NCI-H82 (cell line): ENCODE results near the gene LARGE1.
A peak's percentile ranks its signal among the peaks of the same experiment; 100 is the strongest.

Experiments
- DNase-seq: peaks from one replicate; lab custom pipeline; 2025; lab: John Stamatoyannopoulos, UW

The LARGE1 gene

DNA sequence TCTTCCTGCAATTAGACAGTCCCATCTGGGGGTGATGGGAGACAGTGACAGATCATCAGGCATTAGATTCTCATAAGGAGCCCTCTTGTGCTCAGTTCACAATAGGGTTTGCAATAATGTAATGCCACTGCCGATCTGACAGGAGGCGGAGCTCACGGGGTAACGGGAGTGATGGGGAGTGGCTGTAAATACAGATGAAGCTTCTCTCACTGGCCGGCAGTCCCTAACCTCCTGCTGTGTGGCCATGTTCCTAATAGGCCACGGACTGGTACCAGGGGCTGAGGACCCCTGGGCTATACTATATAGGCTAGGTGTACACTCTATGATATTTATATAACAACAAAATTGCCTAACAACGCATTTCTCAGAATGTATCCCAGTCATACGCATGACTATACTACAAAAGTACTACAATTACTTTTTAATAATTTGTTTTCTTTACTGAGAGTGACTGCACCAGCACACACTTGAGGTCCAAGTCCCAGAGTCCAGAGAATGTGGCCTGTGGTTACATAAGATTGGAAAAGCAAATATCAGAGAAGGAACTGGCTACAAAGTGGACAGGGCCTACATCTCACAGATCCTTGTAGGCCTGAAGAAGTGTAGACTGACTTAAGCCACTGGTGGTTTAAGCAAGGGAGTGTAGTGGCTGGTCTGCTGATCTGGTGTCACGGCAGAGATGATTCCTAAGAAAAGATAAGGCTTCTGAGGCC is 200.0 kb downstream of the LARGE1 start:
- DNase-seq, result no peak

DNA sequence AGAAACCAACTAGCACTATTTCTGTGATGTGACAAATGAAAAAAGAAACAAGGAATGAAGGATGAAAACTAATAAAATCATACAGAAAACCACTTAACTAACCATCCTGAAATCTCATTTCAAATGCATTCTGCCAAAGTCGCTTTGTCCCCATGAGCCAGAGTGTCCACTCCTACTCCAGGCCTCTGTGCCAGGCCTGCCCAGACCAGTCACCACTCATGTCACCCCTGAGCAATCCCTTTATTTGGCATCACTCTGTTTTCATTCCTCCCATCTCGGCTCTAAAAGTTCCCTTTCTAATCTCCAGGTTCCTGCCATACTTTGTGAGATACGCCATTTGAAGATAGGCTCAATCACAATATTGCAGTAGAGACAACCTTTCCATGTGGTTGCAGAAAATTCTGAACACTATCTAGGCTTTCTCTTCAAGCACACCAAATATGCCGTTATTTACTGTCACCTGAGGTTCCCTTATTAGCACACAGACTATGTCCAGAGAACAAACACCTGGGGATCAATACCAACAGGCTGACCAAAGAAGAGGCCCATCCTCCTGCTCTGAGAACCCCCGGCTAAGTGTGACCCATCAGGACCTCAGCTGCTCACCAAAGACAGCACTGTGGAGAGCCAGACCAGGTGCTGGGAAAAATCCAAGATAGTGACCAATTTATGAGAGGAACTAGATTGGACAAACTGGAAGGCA is 202.4 kb downstream of the LARGE1 start:
- DNase-seq, result no peak

GRCh38 chr22:33715237-33715985 is 204.9 kb downstream of the LARGE1 start:
- no peak for DNase-seq

DNA sequence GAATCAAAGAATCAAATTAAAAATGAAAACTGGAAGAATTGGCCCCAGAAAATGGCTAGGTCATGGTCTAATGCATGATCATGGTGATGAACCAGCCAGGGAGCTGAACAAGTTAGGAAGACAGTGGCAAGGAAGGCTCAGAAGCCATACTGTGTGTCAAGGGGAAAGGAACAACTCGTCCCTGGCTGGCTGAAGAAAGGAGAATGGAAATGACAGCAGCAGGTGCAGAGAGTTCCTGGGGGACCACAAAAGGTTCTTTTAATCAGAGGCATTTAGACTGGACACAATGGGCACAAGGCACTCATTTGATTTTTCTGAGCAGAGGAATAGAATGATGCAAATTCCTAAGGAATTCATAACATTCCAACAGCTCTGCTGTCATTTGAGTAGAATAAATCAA is 209.9 kb downstream of the LARGE1 start:
- no peak for DNase-seq

GRCh38 chr22:33707581-33707980 is 212.7 kb downstream of the LARGE1 start:
- no peak for DNase-seq

DNA sequence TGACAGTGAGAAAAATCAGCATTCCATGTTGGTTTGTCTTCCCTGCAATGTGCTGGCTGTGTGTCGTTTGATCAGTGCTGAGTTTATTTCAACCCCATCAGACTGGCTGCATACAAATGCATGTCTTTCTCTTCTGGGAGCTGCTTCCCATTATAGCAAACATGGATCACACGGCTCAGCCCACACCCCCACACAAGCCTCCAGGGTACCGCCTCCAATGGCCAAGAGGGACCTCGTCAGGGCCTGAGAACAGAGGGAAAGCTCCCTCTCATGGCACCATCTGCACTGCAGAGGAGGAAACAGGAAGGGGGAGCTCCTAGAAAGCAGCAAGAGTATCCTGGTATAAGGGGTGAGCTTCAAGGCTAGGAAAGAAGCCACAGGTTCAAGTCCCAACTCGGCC is 214.2 kb downstream of the LARGE1 start:
- no peak for DNase-seq

DNA sequence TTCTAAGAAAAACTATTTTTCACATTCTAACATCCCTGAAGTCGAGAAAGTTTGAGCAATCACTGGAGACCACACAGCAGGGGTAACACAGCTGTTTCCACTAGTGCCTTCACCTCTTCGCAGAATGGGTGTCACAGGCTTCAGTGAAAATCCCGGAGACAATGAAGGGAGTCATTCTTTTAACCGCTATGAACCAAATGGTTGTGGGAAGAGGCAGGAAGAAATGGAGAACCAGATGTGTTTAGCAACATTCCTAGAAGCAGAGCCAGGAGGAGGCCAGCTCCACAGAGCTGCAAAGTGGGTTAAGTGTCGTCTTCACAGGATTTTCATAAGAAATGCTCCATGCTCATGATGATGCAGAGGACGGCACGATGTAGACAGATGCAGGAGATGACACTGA is 221.1 kb downstream of the LARGE1 start:
- DNase-seq, result no peak

DNA sequence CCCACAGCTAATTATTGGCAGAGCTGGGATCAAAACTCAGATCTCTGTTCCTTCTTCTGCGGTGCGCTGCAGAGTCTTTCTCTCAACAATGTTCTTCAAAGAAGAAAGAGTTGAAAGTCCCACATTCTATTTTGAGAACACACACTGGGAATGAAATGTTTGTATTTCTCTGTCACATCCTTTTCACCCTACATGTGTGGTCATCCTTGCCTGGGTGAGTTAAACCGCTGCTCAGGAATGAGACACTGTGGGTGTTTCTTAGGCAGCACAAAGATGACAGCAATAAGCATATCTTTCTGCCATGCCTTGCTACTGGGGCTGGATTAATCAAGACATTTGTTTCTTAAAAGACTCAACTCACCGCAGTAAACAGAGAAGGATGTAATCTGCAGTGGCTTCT is 222.6 kb downstream of the LARGE1 start:
- no peak for DNase-seq

DNA sequence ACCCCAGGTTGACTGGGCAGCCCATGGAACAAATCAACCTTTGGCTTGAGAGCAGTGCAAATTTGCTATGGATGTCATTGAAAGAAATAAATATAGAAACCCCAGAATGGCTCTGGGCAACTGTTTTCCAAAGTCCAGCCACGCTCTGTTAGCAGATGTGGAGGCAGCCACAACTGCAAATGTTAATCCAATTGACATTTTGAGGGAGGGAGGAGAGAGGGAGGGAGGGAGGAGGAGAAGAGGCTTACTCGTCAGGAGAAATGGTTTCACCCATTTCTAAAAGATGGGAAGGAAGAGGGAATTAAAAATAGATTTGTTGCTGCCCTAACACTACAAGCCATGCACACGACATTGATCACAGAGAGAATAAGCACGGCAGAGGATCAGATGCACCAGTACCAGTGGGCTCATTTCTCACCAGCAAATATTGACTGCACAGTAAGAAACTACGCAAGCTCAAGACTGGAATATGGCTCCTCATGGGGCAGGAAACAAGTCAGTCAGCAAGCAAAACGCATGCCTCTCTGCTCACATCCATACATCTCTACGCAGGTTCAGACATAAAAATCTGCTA is 229.1 kb downstream of the LARGE1 start:
- peak; percentile 77 for DNase-seq

- no peak for DNase-seq
Measured at GRCh38 chr22:33688903-33689302, 231.4 kb downstream of the LARGE1 start.

- DNase-seq, result no peak
Measured at GRCh38 chr22:33687464-33687863, 232.8 kb downstream of the LARGE1 start.

DNA sequence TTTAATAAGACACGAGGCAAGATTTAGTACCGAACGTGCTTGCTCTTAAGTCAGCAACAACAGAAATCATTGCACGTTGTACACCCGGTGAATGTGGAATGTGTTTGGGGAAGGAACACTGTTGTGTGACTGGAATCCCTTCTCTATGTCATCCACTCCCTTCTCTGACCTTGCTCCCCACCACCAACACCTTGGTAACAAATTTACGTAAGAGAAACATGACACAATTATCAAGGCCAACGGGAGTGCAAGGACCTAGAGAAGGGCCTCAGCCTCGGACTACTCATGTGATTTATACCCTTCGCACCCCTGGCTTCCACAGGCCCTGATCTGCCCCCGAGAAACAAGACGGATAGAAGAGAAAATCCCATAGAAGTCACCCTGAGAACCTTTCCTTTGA is 236.2 kb downstream of the LARGE1 start:
- no peak for DNase-seq

- no peak for DNase-seq
Measured at GRCh38 chr22:33682927-33683326, 237.3 kb downstream of the LARGE1 start.

DNA sequence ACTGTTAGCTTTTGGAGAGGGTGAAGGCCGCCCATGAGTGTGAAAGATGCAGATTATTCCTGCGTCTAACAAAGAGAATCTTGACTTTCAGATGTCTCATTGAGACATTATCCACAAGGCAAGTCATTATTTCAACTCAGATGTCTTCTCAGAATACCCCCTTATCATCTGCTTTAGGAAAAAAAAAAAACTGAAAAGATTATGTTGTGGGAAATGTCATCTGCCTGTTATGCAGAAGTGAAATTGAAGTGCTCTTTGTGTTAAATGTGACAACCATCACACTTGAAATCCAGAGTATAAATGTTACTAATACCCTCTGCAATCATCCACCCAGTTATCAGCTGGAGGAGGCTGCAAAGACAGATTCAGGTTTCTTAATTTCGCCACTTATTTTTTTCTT is 239.6 kb downstream of the LARGE1 start:
- DNase-seq, result no peak

DNA sequence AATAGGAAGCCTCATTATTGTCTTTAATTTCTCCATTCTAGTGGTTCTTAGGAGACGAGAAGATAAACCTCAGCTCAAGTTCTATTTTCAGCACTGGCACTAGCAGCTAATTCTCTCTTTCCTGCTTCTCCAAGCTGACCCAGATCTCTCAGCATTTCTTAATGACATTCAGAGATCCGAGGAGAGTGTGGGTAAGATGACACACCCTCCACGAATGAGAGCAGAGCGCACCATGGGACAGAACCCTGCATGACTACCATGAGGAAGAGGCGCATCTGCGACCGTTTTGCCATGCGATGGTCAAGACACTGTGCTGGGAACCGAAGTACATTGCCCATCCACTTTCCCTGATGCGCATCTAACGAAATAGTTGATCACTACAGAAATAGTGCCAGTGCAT is 241.8 kb downstream of the LARGE1 start:
- DNase-seq, result no peak

- DNase-seq, result no peak
Measured at GRCh38 chr22:33677536-33677935, 242.7 kb downstream of the LARGE1 start.

DNA sequence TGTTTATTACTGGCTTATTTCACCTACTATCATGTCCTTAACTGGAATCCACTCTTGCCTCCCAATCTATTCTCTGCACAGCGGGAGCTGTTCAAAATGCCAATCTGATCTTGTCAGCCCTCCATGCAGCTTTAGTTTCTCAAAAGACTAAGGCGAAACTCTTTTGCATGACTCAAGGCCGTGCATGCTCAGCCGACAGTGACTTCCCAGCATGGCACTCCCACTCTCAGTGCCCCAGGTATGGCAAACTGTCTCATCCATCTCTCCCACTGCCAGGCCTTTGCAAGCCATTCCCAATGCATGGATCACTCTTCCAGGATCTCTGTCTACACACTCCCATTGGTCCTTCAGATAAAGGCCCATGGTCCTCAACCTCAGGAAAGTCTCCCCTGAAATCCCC is 245.9 kb downstream of the LARGE1 start:
- no peak for DNase-seq

DNA sequence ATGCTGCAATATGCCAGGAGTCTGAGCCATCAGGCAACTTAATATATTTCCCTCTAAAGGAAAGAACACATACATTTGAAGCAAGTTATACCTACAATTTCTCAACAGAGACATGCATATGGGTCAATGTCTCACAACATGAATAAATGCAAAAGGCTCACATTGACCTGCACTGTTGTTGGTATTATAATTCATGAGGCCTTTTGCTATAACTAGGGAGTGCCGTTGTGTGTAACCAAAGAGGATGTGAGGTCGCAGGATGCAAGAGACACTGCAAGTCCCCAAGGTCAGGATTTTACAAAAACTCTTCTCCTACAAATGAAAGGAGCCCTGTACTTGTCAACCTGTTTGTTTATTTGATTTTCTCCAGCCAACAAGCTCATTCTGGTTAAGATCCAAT is 250.5 kb downstream of the LARGE1 start:
- DNase-seq, result no peak

DNA sequence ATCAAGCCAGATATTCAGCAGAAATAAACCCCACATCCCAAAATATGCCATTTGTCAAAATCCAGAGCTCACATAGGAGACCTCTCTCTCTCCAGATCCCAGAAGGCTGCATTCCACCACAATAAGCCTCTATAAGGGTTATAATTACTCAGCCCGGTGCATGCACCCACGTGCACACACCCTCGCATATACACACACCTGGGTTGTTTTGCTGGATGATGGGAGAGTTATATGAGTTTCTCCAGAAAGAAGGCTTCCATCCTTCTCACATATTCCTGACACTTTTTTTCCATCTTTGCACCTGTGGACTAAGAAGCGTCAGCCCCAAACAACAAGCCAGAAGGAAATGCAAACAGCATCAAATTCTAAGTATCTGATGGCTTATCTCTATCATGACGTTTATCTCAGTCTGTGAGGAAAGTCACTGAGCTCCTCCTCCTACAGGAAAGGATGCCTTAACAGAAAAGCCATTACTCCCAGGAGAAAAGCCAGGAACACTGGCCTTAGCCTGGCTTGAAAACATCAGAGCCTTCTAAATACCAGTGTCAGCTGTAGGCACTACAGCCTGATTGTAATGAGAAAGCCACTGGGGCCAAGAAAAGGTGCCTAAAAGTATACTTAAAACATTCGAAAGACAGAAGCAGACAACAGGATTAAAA is 253.2 kb downstream of the LARGE1 start:
- DNase-seq, result no peak

GRCh38 chr22:33666279-33666960 is 253.9 kb downstream of the LARGE1 start:
- no peak for DNase-seq

DNA sequence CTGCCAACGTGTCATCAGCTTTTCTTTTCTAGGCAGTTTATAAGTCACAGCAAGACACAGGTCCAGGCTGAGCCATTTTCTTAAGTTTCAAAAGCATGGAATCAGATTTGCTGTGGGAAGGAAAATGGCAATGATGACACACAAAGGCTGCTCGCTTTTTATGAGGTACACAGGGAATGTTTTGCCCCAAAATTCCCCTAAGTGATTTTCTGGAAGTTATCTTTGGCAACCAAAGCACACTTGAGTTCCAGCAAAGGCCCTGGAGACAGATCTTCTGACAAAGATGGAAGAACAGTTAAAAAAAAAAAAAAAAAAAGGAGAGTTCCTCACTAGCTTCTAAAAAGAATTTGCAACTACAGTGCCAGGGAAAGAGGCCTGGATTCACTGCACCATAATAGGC is 260.8 kb downstream of the LARGE1 start:
- no peak for DNase-seq

- no peak for DNase-seq
Measured at GRCh38 chr22:33658775-33659174, 261.5 kb downstream of the LARGE1 start.
